Activated CD4-positive, alpha-beta T cell treated with anti-CD3 and anti-CD28 coated beads, Interleukin-2, amount 10 ng/mL, durations not matched to agents 7 days and 5 days (primary cell): Measurements from ENCODE around the gene UBE2Q1. TPM values are rescaled to one million over a fixed set of nuclear protein-coding genes. Genes with fewer than 3 reads are reported as not detected.
A peak's percentile ranks its signal among the peaks of the same experiment; 100 is the strongest.

ENCODE experiments used
- CTCF ChIA-PET: fragments of 350-600 bp; sonication (Branson Sonifier 250); formaldehyde crosslinking; loops from one replicate; lab custom pipeline; 2021; ENCODE audit warnings: antibody characterized with exemption; lab: Charles Lee
- POLR2A ChIA-PET: fragments of 350-600 bp; sonication (Branson Sonifier 250); formaldehyde crosslinking; loops from one replicate; lab custom pipeline; 2021; ENCODE audit warnings: antibody characterized with exemption; lab: Charles Lee
- DNase-seq: peaks from one replicate; pipeline ENCODE4 v3.0.0-alpha.2; 2020
- H3K27ac Mint-ChIP-seq: one replicate; pipeline ENCODE4 v1.8.0; 2021; ENCODE audit warnings: mild to moderate bottlenecking, moderate library complexity, mixed read lengths
- H3K27me3 Mint-ChIP-seq: one replicate; pipeline ENCODE4 v1.8.0; 2021; ENCODE audit warnings: mixed read lengths
- H3K36me3 Mint-ChIP-seq: one replicate; pipeline ENCODE4 v1.8.0; 2021; ENCODE audit warnings: low read depth, mixed read lengths
- H3K4me1 Mint-ChIP-seq: one replicate; pipeline ENCODE4 v1.8.0; 2021; ENCODE audit warnings: mixed read lengths
- H3K4me3 Mint-ChIP-seq: one replicate; pipeline ENCODE4 v1.8.0; 2021; ENCODE audit warnings: mild to moderate bottlenecking, moderate library complexity, mixed read lengths
- H3K9me3 Mint-ChIP-seq: one replicate; pipeline ENCODE4 v1.8.0; 2021; ENCODE audit warnings: mixed read lengths
- total RNA-seq, 2 experiments: library from RNA; stranded (reverse); gene quantifications; one replicate each; pipeline ENCODE4 v1.2.3, GENCODE V29; 2021

The UBE2Q1 gene
- 100 to 1,000 TPM; 106 to 131 TPM for total RNA-seq

DNA sequence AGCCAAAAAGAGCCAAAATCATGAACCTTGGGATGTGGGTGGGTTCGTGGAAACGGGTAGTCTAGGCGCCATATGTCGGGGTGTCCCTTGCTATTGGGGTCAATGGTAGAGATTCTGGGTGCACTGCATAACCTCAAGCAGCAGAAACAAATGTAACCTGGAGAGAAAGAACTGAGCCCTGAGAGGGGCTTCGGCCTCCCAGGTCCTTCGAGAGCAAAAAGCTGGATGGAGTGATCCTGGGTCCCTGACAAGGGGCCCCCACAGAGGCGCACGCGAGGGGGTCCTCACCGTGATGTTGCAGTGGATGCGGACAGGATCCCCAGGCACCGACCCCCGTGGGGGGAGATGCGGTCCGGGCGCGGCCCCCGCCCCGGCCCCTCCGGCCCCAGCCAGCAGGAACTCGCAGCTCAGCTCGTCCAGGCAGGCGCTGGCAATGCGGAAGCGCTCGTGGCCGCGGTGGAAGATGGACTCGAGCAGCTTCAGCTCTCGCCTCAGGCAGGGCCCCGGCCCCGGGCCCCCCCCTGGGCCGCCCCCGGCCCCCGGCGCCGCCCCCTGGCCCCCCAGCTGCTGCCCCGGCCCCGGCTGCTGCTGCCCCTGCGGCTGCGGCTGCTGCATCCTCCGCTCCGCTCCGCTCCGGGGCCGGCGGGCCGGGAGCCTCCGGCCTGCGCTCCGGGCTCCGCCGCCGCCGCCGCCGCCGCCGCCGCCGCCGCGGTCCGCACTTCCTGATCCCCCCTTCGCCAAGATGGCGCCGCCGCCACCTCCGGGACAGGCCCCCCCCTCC lies at the start of gene UBE2Q1:
TSS of gene UBE2Q1 (minus strand) at position 724 of the 781 bp plus-strand sequence. CDS start at position 615, 109 bp downstream.
- peaks cover 37% of the 10 kb centered on the region for H3K36me3 Mint-ChIP-seq
- no peaks in the 10 kb centered on the region for H3K27me3 Mint-ChIP-seq
- CTCF ChIA-PET, result interaction anchor here (0.7 to 1.5 kb wide), 2 partner anchors 37 to 78 kb away, joined by 3 to 4 read pairs; no protein-coding TSS in a partner anchor
- H3K4me3 Mint-ChIP-seq, result peak within 1 kb of the TSS; percentile 87
- DNase-seq, result peak; percentile 40
- H3K27ac Mint-ChIP-seq, result peak within 1 kb of the TSS; percentile 91
- H3K4me1 Mint-ChIP-seq, result peaks cover 42% of the 10 kb centered on the region
- POLR2A ChIA-PET, result interaction anchor here (0.6 kb wide), 1 partner anchor 60 kb away, joined by 4 read pairs; no protein-coding TSS in a partner anchor
- no peaks in the 10 kb centered on the region for H3K9me3 Mint-ChIP-seq

DNA sequence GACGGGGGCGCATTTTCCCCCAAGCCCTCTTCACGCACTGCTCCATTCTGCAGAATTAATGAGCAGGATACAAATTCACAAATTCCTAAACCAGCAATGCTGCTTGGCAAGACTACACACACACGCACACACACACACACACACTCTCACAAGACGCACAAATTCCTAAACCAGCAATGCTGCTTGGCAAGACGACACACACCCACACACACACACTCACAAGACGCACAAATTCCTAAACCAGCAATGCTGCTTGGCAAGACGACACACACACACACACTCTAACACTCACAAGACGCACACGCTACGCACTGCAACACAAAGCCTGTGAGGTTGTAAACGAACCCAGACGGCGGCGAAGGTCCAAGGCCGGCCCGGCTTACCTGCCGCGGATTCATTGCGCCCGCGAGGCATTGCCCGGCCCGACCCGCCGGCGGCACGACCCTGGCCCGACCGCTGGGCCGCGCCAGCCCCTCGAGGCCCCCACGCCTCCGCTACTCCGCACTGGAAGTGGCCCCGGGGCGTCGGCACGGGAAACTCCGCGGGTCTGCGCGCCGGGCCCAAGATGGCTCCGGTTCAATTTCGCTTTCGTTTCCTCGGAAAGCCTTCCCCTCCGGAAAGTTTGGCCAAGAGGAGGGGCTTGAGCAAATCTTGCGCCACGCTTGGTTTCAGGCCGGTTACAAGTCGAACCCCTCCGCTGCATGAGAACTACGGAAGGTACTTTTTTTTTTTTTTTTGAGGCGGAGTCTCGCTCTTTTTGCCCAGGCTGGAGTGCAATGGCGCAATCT lies 49.3 kb upstream of the UBE2Q1 start, which contains the start of gene ADAR:
TSS of gene ADAR (minus strand) at position 578 of the 788 bp plus-strand sequence. CDS start at position 398, 180 bp downstream.
- Mint-ChIP-seq H3K4me1 (peaks cover 74% of the 10 kb centered on the region), H3K36me3 (peaks cover 42% of the 10 kb centered on the region), H3K27ac (peak within 1 kb of the TSS; percentile 96), H3K4me3 (peak within 1 kb of the TSS; percentile 89), H3K27me3 (no peaks in the 10 kb centered on the region), H3K9me3 (no peaks in the 10 kb centered on the region)
- POLR2A ChIA-PET, result interaction anchor here (0.9 kb wide), 1 partner anchor 14 kb away, joined by 4 read pairs; no protein-coding TSS in a partner anchor
- CTCF ChIA-PET, result interaction anchor here (0.6 to 1.1 kb wide), 5 partner anchors 16 to 378 kb away, joined by 3 to 6 read pairs (median 4); no protein-coding TSS in a partner anchor
- DNase-seq, result peak; percentile 97

DNA sequence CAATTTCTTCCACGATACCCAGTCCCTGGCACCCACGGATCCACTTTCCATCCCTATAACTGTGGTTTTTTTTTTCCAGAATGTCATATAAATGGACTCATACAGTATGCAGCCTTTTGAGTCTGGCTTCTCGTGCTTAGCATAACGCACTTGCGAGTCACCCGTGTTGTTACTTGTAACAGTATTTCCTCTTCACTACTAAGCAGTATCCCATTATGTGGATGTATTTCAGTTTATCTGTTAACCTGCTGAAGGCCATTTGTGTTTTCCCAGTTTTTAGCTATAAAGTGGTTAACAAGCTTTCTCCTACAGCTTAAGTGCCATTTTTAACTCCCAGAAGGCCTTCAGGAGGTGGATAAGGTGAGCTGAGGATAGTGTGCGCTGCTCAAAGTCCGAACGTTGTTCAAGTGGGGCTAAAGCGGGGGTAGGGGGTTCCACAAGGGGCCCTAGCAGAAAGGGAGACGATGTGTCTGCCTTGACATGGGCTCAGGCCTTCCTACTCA lies 48.7 kb upstream of the UBE2Q1 start:
- peaks cover 73% of the 10 kb centered on the region for H3K4me1 Mint-ChIP-seq
- CTCF ChIA-PET, result interaction anchor here (0.6 to 1.5 kb wide), 4 partner anchors 16 to 434 kb away, joined by 3 to 4 read pairs (median 4); no protein-coding TSS in a partner anchor
- POLR2A ChIA-PET, result interaction anchor here (0.9 kb wide), 1 partner anchor 13 kb away, joined by 4 read pairs; no protein-coding TSS in a partner anchor
- H3K4me3 Mint-ChIP-seq, result peak overlapping the region; percentile 89
- H3K36me3 Mint-ChIP-seq, result peaks cover 46% of the 10 kb centered on the region
- H3K27ac Mint-ChIP-seq, result peak overlapping the region; percentile 96
- peak; percentile 22 for DNase-seq
- H3K9me3 Mint-ChIP-seq, result no peaks in the 10 kb centered on the region
- H3K27me3 Mint-ChIP-seq, result no peaks in the 10 kb centered on the region

DNA sequence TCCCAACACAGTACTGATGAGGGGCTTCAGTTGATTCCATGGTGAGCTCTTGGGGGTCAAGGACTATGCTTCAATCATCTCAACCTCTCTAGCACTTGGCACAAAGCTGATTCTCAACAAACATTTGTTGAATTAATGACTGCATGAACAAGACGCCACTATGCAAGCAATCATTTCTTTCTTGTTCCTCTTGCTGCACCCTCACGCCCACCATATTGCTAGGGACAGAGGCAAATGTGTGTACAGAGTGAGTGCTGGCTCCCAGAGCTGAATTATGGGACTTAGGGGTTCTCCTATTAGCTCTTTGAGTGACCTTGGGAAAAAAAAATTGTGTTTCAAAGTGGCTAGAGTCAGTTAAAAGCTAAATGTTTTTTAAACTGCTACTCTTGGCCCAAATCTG lies 47.1 kb upstream of the UBE2Q1 start:
- no peak for DNase-seq
- Mint-ChIP-seq H3K9me3 (no peaks in the 10 kb centered on the region), H3K4me1 (peaks cover 77% of the 10 kb centered on the region), H3K27ac (peak overlapping the region; percentile 14), H3K36me3 (peaks cover 62% of the 10 kb centered on the region), H3K4me3 (peak overlapping the region; percentile 89), H3K27me3 (no peaks in the 10 kb centered on the region)
- POLR2A ChIA-PET, result no interaction called here
- CTCF ChIA-PET, result interaction anchor here (1.0 to 1.8 kb wide), 9 partner anchors 10 to 902 kb away, joined by 3 to 8 read pairs (median 4); partner anchors contain the start of genes CHRNB2 and PMVK

DNA sequence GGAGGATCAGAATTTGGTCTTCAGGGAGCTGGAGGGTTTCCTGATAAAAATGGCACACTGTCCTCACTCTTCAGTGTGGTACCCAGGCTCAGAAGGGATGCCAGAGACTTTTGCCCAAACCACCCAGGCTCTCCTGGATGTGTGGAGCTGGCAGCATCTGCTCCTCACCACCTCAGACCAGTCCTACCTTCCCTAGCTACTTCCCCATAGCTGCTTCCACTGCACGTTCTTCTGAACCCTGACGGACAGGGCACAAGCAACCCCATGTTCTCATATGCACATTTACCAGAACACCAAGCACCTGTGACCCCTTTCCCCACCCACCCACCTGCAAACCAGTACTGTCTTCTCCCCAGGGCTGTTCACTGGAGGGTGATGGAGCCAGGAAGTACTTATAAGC lies 44.9 kb upstream of the UBE2Q1 start:
- Mint-ChIP-seq H3K4me1 (peaks cover 73% of the 10 kb centered on the region), H3K36me3 (peaks cover 72% of the 10 kb centered on the region), H3K4me3 (no peak overlapping the region), H3K27ac (peak overlapping the region; percentile 9), H3K9me3 (no peaks in the 10 kb centered on the region), H3K27me3 (no peaks in the 10 kb centered on the region)
- ChIA-PET CTCF (interaction anchor here (0.6 to 0.8 kb wide), 2 partner anchors 12 to 546 kb away, joined by 3 read pairs; no protein-coding TSS in a partner anchor), POLR2A (no interaction called here)
- DNase-seq, result no peak

- DNase-seq, result no peak
- H3K4me3 Mint-ChIP-seq, result no peak overlapping the region
- no peaks in the 10 kb centered on the region for H3K9me3 Mint-ChIP-seq
- no peak overlapping the region for H3K27ac Mint-ChIP-seq
- CTCF ChIA-PET, result interaction anchor here (0.5 to 2.2 kb wide), 3 partner anchors 9 to 40 kb away, joined by 3 to 7 read pairs (median 3); no protein-coding TSS in a partner anchor
- H3K36me3 Mint-ChIP-seq, result peaks cover 73% of the 10 kb centered on the region
- H3K27me3 Mint-ChIP-seq, result no peaks in the 10 kb centered on the region
- H3K4me1 Mint-ChIP-seq, result peaks cover 52% of the 10 kb centered on the region
- POLR2A ChIA-PET, result no interaction called here
Observed at GRCh38 chr1:154599658-154600057, 41.2 kb upstream of the UBE2Q1 start.

DNA sequence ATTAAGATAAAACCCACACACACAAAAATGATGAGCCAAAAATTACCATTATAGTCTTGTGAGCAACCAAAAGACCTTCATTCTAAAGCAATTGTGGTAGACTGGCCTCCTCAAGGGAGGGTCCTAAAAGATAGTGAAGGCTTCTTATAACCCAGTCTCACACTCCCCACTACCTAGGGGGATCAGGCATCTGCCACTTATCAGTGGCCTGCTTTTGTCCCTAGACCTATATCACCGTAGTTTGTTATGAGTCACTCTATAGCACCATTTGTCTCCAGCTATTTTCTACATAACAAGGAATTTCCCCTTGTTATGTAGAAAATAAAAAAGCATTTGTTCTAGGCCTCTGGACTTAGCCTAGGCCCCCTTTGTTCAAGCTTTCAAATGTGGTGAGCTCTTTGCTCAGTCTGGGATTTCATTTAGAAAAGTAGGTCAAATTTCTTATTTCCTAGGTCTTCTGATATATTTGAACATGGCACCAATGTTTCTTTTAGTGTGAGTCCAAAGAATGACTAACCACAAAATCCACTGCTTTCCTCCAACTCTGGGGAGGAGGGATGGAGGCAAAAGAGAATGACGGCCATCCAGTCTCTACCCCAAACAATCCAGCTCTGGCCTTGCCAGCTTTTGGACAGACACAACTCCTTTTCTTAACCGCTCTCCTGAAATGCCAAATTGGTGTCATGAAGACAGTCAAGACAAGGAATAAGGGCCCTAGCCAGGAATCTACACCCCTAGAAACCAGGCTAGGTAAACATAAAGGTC lies 40.6 kb upstream of the UBE2Q1 start:
- H3K4me1 Mint-ChIP-seq, result peaks cover 49% of the 10 kb centered on the region
- H3K9me3 Mint-ChIP-seq, result no peaks in the 10 kb centered on the region
- H3K4me3 Mint-ChIP-seq, result no peak overlapping the region
- no peak overlapping the region for H3K27ac Mint-ChIP-seq
- H3K27me3 Mint-ChIP-seq, result no peaks in the 10 kb centered on the region
- POLR2A ChIA-PET, result interaction anchor here (0.6 kb wide), 3 partner anchors 9 to 375 kb away, joined by 3 to 4 read pairs (median 4); no protein-coding TSS in a partner anchor
- H3K36me3 Mint-ChIP-seq, result peaks cover 72% of the 10 kb centered on the region
- DNase-seq, result no peak
- CTCF ChIA-PET, result interaction anchor here (0.5 to 2.2 kb wide), 4 partner anchors 8 to 39 kb away, joined by 3 to 7 read pairs (median 4); no protein-coding TSS in a partner anchor

GRCh38 chr1:154595621-154596020 lies 37.2 kb upstream of the UBE2Q1 start:
- CTCF ChIA-PET, result interaction anchor here (1.0 to 2.3 kb wide), 7 partner anchors 8 to 37 kb away, joined by 3 to 8 read pairs (median 4); partner anchors contain the start of gene UBE2Q1
- no peak for DNase-seq
- H3K4me1 Mint-ChIP-seq, result peaks cover 20% of the 10 kb centered on the region

DNA sequence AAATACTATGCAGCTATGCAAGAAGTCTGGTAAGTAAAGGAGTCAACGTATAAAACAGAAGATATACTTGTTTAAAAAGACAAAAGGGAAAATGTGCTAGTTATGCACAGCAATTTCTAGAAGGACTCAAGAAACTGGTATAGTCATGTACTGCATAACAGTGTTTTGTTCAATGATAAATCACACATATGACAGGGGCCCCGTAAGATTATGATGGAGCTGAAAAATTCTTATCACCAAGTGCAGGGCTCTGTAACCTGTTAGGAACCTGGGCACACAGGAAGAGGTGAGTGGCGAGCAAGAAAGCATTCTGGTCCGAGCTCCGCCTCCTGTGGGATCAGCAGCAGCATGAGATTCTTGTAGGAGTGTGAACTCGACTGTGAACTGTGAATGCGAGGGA lies 36.3 kb upstream of the UBE2Q1 start:
- Mint-ChIP-seq H3K27ac (no peak overlapping the region), H3K4me1 (peaks cover 13% of the 10 kb centered on the region), H3K27me3 (no peaks in the 10 kb centered on the region), H3K36me3 (peaks cover 74% of the 10 kb centered on the region), H3K9me3 (no peaks in the 10 kb centered on the region), H3K4me3 (no peak overlapping the region)
- no peak for DNase-seq
- POLR2A ChIA-PET, result interaction anchor here (0.6 kb wide), 1 partner anchor 16 kb away, joined by 3 read pairs; no protein-coding TSS in a partner anchor
- CTCF ChIA-PET, result interaction anchor here (0.6 to 2.3 kb wide), 10 partner anchors 9 to 452 kb away, joined by 3 to 8 read pairs (median 4); partner anchors contain the start of gene UBE2Q1

More at GRCh38 chr1:154595621-154596020, 37.2 kb upstream of the UBE2Q1 start:
- no peak overlapping the region for H3K27ac Mint-ChIP-seq
- H3K27me3 Mint-ChIP-seq, result no peaks in the 10 kb centered on the region
- H3K36me3 Mint-ChIP-seq, result peaks cover 73% of the 10 kb centered on the region
- H3K9me3 Mint-ChIP-seq, result no peaks in the 10 kb centered on the region
- H3K4me3 Mint-ChIP-seq, result no peak overlapping the region
- POLR2A ChIA-PET, result interaction anchor here (0.5 to 0.7 kb wide), 2 partner anchors 17 to 41 kb away, joined by 3 read pairs; no protein-coding TSS in a partner anchor

DNA sequence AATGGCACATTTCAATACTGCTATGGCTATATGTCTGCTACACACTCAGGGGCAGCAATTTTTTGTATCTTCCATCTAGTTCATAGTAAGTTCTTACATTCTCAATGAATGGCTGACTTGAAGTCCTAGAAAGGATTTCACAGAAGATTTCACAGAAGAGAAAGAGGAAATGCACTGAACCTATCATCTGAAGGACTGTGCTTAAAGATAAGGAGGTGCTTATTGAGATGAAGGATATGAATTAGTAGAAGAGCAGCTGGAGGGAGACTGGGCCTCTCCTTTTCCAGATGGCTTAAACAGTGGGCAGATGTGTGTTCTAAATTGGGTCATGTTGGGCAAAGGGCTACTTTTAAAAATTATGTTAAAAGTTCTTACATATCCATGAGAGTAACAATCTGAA lies 34.9 kb upstream of the UBE2Q1 start:
- no peaks in the 10 kb centered on the region for H3K9me3 Mint-ChIP-seq
- ChIA-PET CTCF (interaction anchor here (1.0 to 1.6 kb wide), 2 partner anchors 19 to 34 kb away, joined by 4 to 5 read pairs; no protein-coding TSS in a partner anchor), POLR2A (no interaction called here)
- peaks cover 80% of the 10 kb centered on the region for H3K36me3 Mint-ChIP-seq
- no peak for DNase-seq
- peak overlapping the region; percentile 2 for H3K27ac Mint-ChIP-seq
- H3K27me3 Mint-ChIP-seq, result no peaks in the 10 kb centered on the region
- peaks cover 3% of the 10 kb centered on the region for H3K4me1 Mint-ChIP-seq
- no peak overlapping the region for H3K4me3 Mint-ChIP-seq

DNA sequence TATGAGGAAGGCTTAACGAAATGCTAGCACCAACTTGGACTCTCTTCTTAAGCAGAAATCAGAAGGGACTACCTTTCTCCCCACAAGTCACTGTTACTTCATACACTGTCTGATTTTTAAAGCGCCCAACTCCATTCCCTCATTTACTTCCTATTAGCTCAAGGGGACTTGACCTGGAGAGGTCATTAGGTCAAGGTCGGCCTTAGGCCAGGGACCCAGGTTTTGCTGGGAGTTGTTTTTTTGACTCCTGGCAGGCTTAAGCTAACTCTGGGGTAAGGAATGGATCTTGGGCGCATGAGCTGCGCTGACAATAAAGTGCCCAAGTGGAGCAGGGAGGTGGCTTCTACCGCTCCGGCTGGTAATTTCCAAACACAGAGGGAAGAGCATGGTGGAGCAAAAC lies 32.7 kb upstream of the UBE2Q1 start:
- Mint-ChIP-seq H3K9me3 (no peaks in the 10 kb centered on the region), H3K27me3 (no peaks in the 10 kb centered on the region), H3K4me1 (peaks cover 3% of the 10 kb centered on the region)

More for the DNA sequence above, 32.7 kb upstream of the UBE2Q1 start:
- Mint-ChIP-seq H3K4me3 (no peak overlapping the region), H3K27ac (no peak overlapping the region), H3K36me3 (peaks cover 85% of the 10 kb centered on the region)
- DNase-seq, result no peak
- ChIA-PET CTCF (interaction anchor here (0.6 to 1.1 kb wide), 6 partner anchors 8 to 1373 kb away, joined by 3 to 4 read pairs (median 3); no protein-coding TSS in a partner anchor), POLR2A (no interaction called here)
